GM12892 (cell line): ENCODE measurements around the gene RFXAP.

Source experiments
- DNase-seq: peaks from one replicate; pipeline ENCODE4 v3.0.0; 2011; ENCODE audit not compliant: insufficient read length
- FAIRE-seq: peaks from 2 replicates; lab custom pipeline; 2011; peaks lifted over from hg19 to GRCh38; lab: Jason Lieb, UNC
- POLR2A ChIP-seq: IDR thresholded peaks from 2 replicates; pipeline ENCODE4 v1.6.1; 2011; ENCODE audit warnings: low read depth, low read length, control low read depth
- POLR2AphosphoS5 ChIP-seq: IDR thresholded peaks from 2 replicates; pipeline ENCODE4 v1.6.1; 2011; ENCODE audit warnings: low read depth, low read length, control low read depth
- TAF1 ChIP-seq: IDR thresholded peaks from 2 replicates; pipeline ENCODE4 v1.6.1; 2011; ENCODE audit warnings: low read depth, mild to moderate bottlenecking, control low read depth, low read length, borderline replicate concordance

The RFXAP gene

DNA sequence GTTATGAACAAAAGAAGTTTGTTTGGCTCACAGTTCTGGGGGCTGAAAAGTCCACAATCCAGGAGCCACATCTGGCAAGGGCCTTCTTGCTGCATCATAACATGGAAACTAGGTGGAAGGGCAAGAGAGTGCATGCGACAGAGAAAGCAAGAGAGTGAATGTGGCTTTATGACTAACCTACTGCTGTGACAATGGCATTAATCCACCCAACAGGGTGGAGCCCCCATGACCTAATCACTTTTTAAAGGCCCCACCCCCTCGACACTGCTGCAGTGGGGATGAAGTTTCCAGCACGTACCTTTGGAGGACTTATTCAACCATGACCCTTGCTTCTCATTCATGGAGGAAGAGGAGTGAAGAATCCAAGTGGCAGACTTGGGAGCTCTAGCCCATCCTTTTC is 30.0 kb upstream of the RFXAP start:
- no peak for TF ChIP-seq TAF1
- no peak for TF ChIP-seq POLR2A
- no peak for TF ChIP-seq POLR2AphosphoS5
- no peak for DNase-seq

DNA sequence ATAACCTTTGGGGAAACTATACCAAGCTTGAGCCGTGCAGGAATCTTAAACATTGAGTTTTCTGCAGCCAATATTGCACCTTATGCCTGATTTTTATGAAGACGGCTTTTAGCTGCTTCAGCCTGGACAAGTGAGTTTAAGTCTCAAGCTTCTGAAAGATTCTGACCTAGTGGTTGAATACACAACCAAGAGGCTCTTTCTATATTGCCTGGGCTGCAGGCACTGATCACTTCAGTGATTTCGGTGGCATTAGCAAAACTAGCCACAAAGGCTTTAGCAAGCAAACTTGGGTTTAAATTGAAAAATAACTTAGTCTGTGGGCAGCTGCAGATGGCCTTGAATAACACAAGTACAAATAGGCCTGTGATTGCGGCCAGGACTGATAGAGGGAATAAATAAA is 29.3 kb upstream of the RFXAP start:
- TF ChIP-seq POLR2AphosphoS5 (no peak), TAF1 (no peak), POLR2A (no peak)
- no peak for FAIRE-seq
- no peak for DNase-seq

More for the DNA sequence above, 30.0 kb upstream of the RFXAP start:
- no peak for FAIRE-seq

DNA sequence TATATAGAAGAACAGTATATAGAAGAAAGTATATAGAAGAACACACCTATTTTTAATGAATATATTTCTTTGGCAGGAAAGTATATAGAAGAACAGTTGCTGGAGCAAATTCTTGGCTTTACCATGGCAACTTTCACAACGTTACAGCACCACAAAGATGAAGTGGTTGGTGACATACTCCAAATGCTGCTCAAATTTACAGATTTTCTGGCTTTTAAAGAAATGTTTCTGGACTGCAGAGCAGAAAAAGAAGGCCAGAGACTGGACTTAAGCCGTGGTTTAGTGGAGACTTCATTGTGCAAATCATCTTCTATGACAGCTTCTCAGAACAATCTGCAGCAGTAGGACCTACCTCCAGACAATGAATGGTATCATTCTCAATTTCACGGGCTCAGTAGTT is 24.3 kb upstream of the RFXAP start:
- FAIRE-seq (no peak), DNase-seq (no peak)
- no peak for TF ChIP-seq TAF1
- TF ChIP-seq POLR2AphosphoS5: no peak
- TF ChIP-seq POLR2A: no peak

DNA sequence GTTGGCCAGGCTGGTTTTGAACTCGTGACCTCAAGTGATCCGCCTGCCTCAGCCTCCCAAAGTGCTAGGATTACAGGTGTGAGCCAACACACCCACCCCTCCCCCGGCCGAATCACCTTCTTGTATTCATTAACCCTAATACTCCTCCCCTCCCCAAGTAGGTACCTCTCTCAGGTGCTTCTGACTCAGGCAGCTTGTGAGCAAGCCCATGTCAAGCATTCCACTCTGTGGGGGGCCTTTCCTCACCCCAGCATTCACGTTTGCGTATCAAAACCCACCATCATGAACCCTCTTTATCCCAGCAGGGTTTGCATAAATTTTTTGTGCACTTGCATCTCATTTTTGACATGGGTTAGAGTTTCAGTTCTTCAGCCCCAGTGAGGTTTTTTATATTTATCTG is 23.6 kb upstream of the RFXAP start:
- TF ChIP-seq POLR2A: no peak
- no peak for TF ChIP-seq TAF1
- DNase-seq (no peak), FAIRE-seq (no peak)

DNA sequence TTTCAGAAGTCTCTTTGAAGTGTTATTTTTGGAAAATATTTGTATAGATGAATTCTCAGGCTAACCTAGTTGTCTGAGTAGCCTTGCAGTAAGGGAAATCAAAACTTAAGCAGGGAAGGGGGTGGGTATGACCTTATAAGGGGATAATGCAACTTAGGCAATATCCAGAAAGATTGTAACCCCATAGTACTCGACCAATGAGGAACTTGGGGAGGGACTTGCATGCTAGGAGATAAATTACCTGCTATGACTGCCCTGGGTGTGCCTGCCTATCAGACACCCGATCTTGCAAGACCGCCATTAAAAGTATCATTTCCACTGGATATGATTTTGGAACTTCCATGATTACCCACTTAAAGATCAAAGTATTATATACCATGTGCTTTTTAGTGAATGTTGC is 23.0 kb upstream of the RFXAP start:
- no peak for TF ChIP-seq POLR2AphosphoS5
- no peak for TF ChIP-seq TAF1
- TF ChIP-seq POLR2A: no peak
- no peak for DNase-seq
- no peak for FAIRE-seq

GRCh38 chr13:36801035-36801434 is 18.0 kb upstream of the RFXAP start:
- FAIRE-seq (no peak), DNase-seq (no peak)
- TF ChIP-seq POLR2AphosphoS5 (no peak), TAF1 (no peak), POLR2A (no peak)

GRCh38 chr13:36804588-36804987 is 14.4 kb upstream of the RFXAP start:
- DNase-seq (no peak), FAIRE-seq (no peak)
- no peak for TF ChIP-seq TAF1

DNA sequence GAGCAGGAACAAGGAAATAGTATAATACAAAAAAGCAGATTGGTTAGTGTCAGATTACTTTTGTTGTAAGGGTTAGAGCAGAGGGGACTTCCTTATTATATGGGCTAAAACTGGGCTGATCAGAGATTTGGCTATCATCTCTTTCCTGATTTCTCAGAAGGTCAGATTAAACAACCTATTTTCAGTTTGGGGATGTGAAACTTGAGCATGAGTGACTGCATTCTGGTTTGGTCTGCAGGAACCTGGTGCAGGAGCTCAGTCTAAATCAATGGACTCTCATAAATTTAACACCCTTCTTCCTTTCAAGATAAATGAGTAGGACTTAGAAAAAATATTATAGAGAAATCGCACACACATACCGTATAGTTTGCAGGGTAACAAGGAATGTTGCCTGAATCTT is 12.9 kb upstream of the RFXAP start:
- TF ChIP-seq TAF1: no peak
- no peak for DNase-seq
- no peak for FAIRE-seq

GRCh38 chr13:36807616-36808015 is 11.4 kb upstream of the RFXAP start:
- TF ChIP-seq TAF1: no peak
- DNase-seq (no peak), FAIRE-seq (no peak)

GRCh38 chr13:36813225-36813624 is 5.8 kb upstream of the RFXAP start:
- FAIRE-seq (no peak), DNase-seq (no peak)
- no peak for TF ChIP-seq POLR2A
- TF ChIP-seq POLR2AphosphoS5: no peak
- no peak for TF ChIP-seq TAF1

- DNase-seq: no peak
- TF ChIP-seq POLR2A (no peak), POLR2AphosphoS5 (no peak), TAF1 (no peak)
- no peak for FAIRE-seq
Observed at GRCh38 chr13:36814465-36814864, 4.6 kb upstream of the RFXAP start.

- FAIRE-seq (no peak), DNase-seq (no peak)
Observed at GRCh38 chr13:36815062-36815461, 4.0 kb upstream of the RFXAP start.

GRCh38 chr13:36817996-36818803 is 822 bp upstream of the RFXAP start:
- FAIRE-seq: no peak
- no peak for DNase-seq
- TF ChIP-seq POLR2A (no peak), TAF1 (no peak), POLR2AphosphoS5 (no peak)

More at GRCh38 chr13:36815062-36815461, 4.0 kb upstream of the RFXAP start:
- TF ChIP-seq POLR2A: no peak

DNA sequence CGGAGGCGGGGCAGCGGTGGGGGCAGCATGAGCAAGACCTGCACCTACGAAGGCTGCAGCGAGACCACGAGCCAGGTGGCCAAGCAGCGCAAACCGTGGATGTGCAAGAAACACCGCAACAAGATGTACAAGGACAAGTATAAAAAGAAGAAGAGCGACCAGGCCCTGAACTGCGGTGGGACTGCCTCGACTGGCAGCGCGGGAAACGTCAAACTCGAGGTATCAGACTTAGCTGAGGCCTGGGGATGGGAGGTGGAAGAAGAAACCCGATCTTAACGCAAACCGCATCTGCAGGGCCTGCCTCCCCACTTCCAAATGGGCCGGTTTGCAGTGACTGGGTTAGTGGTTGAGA is 693 bp downstream of the RFXAP start:
- FAIRE-seq: no peak

More for the DNA sequence above, 693 bp downstream of the RFXAP start:
- TF ChIP-seq POLR2A (no peak), TAF1 (no peak), POLR2AphosphoS5 (0 out of 2 replicates have a peak, but pooled peaks have one; percentile 10)
- DNase-seq: peak; percentile 6
